HG02870 (cell line): ENCODE results near the gene DOCK4.
A peak's percentile ranks its signal among the peaks of the same experiment; 100 is the strongest.

Experiments used
- ATAC-seq: cut with Tn5 transposase; IDR thresholded peaks from one replicate; pipeline ENCODE4 v1.9.1; 2021; ENCODE audit warnings: mild to moderate bottlenecking, moderate library complexity; ENCODE audit not compliant: unreplicated experiment

Gene DOCK4

DNA sequence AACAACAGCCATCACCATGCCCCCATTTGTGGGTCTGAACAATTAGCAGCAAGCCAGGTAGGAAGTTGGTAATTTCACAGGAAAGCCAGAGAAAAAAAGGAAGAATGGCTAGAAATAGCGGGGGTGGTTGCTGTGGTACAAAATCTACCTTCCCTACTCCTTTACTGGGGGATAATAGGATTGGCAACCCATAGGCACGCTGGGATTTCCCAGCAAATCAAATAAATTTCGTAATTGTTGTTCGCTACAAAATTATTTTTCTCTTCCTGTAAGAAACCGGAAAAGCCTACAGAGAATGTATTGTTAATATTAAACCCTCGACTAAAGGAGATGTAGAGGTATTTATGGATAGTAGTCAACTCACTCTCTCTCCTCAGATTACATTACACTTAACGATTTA lies 123.9 kb downstream of the DOCK4 start:
- no peak for ATAC-seq

DNA sequence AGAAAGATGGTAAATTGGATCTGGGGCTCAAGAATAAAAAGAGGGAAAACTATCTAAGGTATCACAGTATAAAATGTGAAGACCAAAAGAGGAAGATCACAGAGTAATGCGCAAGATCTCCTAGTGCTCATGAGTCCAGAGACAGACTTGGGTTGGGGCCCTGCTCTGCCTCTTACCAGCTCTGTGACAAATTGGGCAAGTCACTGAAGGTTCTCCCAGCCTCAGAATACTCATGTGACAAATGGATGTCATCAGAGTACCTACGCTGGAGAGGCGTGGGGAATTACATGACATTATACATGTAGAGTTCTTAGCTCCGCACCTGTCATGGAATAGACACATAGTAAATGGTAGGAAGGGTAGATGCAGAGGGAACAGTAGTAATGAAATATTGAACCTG lies 124.4 kb downstream of the DOCK4 start:
- ATAC-seq, result no peak

DNA sequence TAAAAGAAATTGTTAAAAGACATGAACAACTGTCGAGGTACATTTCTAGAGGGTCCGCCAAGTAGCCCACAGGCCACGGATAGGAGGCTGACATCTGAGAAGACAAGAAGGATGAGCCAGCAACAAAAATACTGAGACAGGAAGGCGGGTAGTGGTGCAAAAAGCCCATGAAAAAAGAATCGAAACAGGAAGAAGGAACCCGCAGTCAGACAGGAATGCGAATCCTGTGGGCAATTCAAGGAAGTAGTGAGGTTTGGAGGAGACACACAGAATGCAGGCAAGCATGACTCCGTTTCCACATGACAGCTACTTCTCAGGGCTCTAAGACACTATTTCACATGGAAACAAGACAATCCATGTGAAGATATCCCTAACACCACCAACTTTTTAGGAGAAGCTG lies 125.2 kb downstream of the DOCK4 start:
- ATAC-seq, result no peak

DNA sequence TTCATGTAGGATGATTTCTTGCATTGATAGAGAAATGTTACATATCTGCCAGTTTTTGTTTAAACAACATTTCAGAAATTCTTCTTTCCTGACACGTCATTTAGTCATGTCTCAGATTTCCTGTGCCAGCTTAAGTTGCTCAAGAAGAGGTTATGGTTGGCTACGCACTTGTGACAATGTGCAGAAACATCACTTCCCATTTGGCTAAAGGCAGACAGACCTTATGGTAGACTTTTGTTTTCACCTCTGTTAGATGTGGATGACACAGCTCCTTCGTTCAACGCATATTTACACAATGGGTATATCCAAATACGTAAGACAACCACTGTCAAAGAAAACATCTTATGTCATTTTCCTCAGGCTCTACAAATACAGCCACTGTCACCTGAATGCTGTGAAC lies 125.8 kb downstream of the DOCK4 start:
- ATAC-seq, result peak; percentile 69

DNA sequence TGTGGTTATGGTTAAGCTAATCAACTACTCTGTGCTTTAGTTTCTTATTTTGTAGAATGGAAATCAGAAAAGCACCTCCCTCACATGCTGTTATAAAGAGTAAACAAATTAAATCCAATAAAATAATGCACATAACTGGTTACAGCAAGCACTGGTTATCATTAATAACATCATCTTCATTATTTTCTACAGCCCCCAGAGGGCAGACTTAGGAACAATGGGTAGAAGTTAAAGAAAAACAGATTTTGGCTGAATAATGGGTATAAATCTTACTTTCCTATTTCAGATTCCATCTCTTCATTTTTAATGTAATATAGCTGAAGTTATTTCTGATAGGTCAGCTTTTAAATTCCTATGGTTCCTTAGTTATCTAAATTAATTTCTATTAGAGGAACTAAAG lies 126.5 kb downstream of the DOCK4 start:
- no peak for ATAC-seq

DNA sequence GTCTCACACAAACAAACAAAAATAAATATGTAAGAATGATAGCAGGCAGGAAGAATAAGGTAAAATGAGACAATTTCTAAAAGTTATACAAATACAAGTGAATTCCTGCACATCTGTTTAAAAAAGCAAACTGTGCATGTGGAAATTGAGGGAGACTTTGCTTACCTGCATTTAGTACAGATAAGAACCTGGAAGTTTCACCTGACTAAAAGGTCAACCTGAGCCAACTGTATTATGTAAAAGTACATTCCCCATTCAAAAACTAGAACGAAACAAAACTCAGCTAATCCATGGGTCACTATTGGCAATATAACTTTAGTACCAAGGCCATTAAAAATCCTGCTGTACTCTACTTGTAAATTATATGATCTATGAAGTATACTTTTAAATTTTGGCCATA lies 127.1 kb downstream of the DOCK4 start:
- no peak for ATAC-seq

DNA sequence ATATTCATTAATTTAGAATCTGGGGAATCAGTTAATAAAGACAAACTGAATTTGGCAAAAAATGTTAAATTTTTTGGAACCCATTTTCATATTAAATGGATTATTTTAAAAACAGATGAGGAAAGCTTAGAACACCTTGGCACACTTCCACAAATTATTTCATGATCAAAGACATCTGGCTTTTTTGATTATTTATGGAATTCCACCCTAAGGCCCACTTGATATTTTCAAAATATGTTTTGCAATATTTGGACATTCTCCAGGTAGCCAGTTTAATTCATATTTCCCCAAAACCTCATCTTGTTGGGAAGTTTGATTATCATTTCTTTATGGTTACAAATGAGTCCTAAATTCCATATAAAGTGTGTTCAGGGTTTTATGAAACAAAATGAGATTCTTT lies 129.9 kb downstream of the DOCK4 start:
- no peak for ATAC-seq

DNA sequence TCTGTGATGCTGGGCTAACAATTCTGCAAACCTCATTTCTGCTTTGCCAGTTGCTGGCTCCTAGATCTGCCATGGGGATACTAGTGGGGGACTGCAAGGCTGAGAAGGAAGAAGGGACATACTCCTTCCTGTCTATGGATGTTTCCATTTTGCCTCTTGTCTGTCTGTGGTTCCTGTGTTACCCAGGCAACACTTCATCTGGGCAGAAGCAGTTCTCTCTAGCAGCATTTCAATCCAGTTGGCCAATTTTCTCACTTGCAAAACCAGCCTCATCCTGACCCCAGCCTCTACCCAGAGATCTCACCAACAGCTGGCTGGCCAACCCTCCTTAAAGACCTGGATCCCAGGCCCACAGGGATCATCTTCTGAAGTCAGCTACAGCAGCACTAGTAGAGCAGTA lies 131.7 kb downstream of the DOCK4 start:
- no peak for ATAC-seq

DNA sequence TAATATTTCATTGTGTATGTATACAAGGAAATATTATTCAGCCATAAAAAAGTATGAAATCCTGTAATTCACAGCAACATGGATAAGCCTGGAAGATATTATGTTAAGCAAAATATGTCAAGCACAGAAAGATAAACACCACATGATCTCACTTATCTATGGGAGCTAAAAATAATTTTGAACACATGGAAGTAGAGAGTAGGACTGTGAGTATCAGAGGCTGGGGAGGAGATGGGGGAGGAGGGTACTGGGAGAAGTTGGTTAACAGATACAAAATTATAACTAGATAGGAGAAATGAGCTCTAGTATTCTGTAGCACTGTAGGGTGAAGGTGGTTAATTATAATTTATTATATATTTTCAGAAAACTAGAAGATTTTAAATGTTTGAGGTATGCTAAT lies 132.7 kb downstream of the DOCK4 start:
- no peak for ATAC-seq

DNA sequence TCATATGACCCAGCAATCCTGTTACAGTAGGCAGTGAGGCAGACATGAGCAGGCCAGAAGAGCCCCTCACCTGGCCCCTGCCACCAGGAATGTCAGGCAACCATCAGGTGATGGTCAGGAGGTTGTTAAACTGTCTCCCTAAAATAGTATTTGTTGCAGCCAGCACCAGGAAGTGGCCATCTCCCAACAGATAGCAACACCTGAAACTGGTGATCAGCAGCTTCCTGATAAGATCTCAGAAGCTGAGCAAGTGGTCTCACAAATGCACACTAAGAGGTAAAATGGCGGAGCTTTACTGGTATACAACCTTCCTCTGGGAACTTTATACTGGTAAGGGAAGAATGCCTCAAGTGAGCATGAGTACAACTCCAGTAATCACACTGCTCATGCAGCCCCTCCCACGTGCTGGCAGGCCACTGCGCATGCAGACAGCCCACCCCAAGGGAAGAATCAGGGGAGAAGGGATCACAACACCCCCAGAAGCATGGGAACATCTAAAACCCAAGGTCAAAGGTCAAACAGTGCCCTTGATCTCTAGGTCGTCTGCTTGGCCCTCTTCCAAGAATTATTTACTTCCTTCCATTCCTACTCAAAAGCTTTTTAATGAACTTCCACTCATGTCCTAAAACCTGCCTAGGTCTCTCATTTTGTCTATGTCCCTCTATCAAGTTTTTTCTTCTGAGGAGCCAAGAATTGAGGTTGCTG lies 133.5 kb downstream of the DOCK4 start:
- no peak for ATAC-seq

DNA sequence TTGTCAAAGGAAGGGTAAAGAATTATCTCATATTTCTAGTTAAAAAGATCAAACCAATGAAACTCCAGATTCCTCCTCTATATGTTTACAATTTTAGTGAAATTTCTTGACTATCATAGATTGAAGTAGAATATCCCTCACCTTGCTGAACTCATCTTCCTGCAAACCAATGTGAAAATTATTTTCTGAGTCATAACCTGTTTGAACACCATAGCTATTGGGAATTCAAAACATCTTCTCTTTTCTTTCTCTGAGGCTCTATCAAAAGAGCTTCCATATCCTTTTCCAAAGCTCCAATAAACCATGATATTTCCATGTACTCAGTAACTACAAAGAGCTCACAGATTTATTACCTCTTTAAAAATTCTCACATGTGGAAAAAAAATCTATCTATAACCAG lies 134.3 kb downstream of the DOCK4 start:
- no peak for ATAC-seq

DNA sequence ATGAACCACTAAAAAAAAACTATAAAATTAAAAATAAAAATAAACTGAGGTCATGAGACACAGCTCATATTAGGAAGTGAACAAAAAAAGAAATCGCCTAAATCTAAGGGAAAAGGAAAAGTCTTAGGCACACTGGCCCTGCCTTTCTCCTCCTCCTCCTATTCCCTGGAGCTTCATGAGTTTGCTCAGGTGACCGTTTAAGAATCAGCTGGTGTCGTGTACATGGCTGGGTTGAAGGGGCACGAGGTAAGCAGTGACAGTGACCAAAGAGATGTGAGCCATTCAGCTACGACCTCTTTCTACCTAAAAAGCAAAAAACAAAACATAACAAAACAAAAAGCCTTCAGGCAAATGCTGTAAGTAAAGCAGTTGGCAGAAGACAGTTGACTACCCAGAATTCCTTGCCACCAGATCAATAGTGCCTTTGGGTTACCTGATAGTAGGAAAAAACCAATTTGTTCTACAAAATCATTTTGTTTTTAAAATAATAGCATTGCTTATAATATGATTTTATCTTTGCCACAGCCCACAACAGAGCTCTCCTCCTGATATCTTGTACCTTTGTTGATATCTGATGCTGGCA lies 135.4 kb downstream of the DOCK4 start:
- ATAC-seq, result no peak

DNA sequence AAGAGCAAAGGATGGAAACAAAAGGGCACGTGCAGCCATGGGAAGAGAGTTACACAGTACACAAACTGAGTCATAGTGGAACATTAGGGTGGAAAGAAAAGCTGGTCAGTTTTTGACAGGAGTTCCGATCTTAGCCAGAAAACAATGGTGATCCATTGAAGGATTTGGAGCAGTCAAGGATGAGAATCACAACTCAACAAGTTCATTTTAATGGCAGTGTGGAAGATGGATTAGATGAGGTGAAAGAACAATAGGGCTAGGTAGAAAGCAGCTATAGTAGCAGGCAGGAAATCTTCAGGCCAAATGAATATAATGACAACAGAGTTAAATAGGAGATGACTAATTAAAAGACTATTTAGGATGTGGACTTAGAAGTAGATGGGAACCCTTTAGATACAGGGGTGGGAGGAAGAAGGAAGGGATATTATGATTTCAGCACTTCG lies 136.3 kb downstream of the DOCK4 start:
- no peak for ATAC-seq

DNA sequence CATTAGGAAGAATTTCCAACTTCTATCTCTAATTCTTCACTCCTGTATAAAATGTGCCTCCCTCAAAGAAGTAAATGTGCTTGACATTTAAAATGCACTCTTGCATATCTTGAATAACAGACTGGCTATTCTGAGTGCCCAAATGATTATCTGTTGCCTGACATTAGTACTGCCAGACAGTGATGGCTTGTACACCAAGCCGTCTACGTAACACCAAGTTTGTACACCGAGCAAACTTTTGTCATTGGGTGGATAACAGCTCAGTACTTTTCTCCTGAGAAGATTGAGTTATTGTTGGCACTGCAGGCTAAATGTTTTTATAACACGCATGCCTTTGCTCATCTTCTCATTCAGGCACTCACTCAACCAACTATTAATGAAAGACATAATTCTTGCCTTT lies 137.2 kb downstream of the DOCK4 start:
- no peak for ATAC-seq

DNA sequence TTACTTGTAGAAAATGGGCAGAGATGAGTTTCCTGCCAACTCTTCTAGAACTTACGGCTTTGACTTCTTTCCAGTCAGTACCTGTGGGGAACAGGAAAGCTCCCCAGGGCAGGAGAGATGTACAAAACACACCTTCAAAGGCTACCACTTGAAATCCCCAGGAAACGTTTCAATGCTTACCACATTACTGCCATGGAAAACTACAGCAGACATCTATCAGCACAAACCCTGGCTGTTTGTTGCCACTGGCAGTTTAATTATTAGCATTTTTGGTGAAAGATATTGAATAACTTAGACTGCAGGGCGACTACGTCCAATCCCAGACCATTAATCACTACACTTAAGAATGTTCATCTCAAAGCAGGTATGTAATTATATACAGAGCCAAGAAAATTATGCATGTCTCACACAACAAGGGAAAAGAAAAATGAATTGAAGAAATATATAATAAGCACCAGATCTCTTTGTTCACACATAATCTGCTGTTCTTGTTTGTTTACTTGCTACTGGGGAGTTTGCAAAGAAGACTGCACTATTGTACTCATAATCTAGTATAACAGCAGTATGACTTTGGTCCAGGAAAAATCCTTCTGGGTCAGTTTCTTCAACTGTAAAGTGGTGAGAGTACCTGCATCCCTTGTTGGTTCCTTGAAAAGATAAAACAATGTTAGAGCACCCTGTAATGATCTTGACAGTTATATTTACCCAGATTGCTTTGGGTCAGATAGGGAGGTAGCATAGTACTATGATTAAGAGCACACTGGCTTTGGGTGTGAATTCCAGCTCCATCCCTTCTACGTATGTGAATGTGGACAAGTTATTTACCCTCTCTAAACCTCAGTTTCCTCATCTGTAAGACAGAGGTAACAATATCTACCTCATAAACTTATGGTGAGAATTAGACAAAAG lies 138.3 kb downstream of the DOCK4 start:
- ATAC-seq, result no peak

DNA sequence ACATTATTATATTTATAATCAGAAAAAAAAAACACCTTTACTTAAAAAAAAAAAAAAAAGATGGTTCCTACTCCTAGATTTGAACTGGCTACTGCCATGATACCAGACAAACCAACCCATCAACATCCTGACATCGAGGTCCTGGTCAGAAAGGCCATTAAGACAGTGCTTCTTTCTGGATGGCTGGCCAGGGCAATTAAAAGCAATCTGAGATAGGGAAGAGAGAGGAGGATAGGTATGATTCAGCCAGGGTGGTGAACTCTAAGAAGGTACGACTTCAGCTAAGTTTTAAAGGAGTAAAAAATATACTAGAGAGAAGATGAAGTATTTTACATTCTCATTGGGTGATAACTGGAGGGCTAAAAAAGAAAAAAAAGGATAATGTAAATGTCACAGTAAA lies 139.0 kb downstream of the DOCK4 start:
- ATAC-seq, result no peak

DNA sequence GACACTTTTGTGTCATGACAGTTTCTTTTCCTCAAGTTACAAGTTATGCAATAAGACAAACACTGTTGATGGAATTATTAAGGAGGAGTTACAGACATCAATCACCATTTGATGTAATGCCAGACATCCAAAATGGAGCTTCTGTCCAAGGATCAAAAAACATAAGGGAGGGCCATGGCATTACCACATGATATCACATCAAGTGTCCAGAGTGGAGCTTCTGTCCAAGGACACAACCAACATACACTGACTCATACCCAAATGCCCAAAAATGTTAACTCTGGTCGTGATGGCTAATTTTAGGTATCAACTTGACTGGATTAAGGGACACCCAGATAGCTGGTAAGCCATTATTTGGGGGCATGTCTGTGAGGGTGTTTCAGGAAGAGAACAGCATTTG lies 140.4 kb downstream of the DOCK4 start:
- no peak for ATAC-seq

DNA sequence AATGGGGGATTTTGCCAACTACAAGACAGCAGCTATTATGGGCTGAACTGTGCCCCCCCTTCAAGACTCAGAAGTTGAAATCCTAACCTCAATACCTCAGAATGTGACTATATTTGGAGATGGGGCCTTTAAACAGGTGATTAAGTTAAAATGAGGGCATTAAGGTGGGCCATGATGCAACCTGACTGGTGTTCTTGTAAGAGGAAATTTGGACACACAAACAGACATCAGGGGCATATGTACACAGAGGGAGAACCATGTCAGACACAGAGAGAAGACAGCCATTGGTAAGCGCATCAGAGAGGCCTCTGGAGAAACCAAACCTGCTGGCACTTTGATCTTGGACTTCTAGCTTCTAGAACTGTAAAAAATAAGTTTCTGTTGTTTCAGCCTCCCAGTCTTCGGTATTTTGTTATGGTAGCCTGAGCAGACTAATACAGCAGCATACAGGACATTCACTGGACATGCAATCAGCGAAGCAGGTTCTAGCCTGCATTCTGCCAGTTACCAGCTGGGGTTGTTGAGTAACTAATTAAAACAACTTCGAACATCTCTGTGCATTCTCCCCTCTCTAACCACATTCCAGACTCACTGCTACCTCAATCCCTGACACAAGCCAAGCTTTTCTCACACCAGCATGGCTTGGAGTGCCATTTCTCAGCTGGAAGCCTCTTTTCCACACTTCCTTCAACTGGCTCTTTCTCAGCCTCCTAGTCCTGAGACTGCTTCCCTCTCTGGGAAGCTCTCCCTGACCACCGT lies 141.4 kb downstream of the DOCK4 start:
- ATAC-seq, result no peak

DNA sequence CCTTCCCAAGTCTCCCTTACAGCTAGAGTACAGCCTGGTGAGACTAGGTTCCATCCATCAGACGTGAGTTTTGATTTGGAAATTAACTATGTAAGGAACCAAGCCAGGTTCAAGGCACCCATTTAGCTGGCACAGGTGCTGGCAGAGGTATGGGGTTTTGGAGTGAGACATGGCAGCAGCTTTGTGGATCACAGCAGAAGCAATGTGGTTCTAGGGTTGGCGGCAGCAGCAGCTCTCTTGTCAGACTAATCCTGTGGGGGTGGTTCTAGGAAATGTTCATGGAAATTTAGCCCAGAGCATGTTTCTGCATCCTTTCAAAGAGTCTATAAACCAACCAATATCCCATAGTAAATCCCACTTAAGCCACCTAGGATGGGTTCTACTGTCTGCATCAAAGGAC lies 142.2 kb downstream of the DOCK4 start:
- no peak for ATAC-seq

DNA sequence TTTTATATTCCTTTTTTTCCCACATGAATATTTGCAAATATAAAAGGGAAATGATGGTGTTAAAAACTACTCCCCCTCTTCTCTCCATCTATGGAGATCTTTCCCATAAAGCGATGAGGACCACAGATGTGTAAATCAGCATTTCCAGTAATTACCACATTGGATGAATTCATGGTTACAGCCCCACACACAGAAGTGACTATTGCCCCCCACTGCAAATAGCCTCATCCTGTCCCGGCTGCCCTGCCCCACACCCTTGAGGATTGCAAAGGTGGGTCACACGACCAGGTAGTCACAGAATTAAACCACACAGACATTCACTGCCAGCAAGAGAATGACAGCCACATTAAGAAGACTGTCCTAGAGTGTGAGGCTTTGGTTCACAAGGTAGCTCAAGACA lies 145.1 kb downstream of the DOCK4 start:
- ATAC-seq, result no peak

DNA sequence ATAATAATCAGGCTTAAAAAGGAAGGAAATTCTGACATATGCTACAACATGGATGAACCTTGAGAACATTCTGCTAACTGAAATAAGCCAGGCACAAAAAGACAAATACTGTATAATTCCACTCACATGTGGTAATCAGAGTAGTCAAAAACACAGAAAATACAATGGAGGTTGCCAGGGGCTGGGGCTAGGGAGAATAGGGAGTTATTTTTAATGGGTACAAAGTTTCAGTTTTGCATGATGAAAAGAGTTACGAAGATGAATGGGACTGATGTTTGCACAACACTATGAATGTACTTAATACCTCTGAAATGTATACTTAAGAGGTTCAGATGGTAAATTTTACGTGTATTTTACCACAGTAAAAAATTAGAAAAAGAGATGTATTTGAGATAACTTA lies 145.6 kb downstream of the DOCK4 start:
- ATAC-seq, result no peak
